NCI-H1105 (cell line): Measurements from ENCODE around the gene RAET1L.
"Not testable (repeated sequence)": the region's sequence is repeated elsewhere in the genome, so short reads cannot be mapped to it uniquely, and the experiment has no call there.

Source experiments
- DNase-seq: peaks from one replicate; lab custom pipeline; 2025; lab: John Stamatoyannopoulos, UW

RAET1L gene

DNA sequence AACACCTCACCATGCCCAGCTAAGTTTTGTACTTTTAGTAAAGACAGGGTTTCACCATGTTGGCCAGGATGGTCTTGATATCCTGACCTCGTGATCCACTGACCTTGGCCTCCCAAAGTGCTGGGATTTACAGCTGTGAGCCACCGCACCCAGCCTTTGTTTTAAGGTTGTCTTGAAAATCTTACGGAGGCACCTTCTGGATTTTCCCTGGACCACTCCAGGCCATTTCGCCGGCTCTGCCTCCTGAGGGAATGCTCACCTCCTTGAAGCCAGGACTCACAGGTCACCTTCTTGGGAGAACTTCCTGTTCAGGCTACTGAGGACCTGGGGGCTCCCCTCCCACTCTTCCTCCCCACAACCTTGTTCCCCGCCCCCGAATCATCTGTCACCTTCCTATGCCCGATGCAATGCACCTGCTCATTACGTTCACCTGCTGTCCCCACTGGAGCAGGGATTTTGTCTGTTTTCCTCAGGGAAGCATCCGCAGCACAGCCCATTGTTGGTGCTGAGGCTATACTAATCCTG lies 19.4 kb upstream of the RAET1L start:
- no peak for DNase-seq

DNA sequence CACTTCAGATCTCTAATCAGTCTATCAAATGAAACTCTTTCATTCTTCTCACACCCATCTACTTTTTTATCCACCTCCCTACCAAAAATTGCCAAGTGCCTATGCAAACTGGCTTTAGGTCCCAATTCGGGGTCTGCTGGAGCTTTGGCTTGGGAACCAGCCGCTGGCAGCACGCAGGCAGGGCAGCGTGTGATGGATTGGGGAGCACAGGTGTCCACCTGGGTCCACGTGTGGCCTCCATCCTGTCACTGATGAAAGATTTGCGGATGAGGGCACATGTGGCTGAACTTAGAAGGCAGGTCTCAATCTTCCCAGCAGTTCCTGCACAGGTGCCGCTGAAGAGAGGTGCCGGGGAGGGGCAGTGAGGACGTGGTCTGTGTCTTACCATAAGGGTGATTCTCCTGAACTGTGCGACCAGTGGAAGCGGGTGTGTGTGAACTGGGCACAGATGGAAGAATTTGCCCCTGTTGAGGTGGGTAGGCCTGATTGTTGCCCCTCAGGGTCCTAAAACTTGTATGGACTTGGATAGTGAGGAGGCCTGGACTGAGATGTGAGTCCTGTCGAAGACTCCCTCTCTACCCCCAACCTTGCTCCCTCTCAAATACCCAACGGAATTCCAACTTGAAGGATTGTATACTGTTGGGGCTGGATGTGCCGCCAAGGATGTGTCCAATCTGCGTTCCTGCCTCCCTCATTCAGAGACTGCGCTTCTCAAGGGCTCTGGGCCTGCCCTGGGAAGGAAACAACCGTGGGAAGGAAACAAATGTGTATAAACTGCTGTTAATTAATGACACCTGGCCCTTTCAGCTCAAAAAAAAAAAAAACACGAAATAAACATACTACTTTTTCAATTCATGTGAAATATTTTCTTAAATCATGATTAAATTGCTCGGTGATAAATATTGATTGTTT lies 18.4 kb upstream of the RAET1L start:
- DNase-seq, result no peak

DNA sequence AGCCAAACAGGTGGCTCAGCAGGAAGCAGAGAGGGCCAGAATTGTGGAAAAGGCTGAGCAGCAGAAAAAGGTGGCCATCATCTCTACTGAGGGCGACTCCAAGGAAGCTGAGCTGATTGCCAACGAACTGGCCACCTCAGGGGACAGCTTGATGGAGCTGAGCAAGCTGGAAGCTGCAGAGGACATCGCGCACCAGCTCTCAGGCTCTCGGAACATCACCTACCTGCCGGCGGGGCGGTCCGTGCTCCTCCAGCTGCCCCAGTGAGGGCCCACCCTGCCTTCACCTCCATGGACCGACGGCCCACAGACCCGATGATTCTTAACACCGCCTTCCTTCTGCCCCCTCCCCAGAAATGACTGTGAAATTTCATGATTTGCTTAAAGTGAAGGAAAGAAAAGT lies 17.8 kb upstream of the RAET1L start:
- DNase-seq, result no peak

DNA sequence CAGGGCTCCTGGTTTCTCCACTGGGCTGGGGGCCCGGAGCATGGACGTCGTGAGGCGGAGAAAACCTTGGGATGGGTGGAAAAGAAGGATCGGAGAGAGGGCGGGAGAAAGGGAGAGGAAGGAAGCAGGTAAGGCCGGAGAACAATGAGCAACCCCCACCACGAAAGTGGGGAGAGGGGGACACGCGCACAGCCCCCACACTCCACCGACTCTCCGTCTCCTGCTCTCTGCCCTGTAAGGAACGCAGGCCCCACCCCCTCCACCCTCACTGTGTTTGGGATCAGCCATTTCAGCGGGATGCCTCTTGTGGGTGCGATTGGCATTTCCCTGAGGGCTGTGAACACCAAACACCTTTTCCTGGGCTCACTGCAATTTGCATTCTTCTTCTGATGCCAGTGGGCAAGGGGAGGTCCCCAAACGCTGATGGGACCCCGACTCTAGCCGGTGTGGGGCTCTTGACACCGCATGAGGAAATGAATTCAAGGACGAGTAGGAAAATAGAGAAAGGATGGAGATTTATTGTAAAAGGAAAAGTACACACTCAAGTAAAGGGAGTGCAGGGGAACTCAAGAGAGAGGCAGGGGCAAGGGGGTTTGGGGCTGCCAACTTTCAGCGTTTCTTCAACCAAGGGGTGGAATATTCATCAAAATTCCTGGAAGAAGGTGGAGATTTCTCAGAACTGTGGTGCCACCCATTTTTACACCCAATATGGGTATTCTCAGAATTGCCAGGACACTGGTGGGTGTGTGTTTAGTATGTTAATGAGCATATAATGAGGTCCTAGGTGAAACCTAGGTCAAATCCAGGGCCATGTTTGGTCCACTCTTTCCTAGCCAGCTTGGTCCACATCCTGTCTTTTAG lies 13.1 kb upstream of the RAET1L start:
- DNase-seq, result no peak

DNA sequence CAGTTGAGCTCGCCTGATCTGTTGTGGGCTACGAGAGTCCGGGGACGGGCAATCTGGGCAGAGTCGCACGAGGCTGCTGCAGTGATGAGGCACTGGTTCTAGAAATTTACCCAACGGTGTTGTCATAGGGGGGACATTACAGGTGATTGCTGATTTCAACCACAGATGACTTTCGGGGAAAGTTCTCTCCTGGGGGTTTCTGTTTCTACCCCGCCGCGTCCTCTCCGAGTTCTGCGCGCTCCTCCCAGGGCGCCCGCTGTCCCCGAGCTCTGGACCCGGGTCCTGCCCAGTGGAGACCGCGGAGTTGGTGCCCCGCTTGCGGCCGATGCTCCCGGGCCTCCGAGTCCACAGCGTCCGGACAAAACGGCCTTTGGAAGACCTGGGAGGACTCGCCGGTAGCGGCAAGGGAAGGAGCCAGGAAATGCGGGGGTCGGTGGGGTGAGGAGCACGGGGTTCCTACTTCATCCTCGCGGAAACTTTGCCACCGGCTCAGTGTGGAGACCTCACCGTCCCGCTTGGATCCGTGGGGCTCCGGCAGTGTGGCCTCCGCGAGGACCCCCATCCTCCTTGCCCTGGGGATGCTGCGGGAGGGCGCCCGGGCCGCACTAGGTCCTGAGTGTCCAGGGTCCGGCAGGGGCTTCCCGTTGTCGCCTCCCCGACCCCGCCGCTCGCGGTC lies 12.3 kb upstream of the RAET1L start:
- no peak for DNase-seq

DNA sequence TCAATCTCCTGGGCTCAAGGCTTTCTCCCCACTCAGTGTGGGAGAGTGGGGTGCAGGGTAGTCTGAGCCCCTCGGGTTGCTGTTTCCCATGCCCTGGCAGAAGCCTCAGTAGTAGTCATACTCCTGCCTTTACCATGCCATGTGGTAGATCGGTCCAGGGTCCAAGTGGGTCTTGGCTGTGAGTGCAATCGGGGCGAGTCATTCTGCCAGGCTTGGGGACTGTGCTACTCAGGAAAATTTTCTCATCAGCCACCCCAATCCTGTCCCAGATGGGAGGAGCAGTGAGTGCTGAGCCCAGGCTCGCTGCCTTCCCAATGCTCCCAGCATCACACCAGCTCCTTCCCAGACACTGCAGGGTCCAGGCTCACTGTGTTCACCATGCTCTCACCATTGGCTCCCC lies 10.7 kb upstream of the RAET1L start:
- no peak for DNase-seq

DNA sequence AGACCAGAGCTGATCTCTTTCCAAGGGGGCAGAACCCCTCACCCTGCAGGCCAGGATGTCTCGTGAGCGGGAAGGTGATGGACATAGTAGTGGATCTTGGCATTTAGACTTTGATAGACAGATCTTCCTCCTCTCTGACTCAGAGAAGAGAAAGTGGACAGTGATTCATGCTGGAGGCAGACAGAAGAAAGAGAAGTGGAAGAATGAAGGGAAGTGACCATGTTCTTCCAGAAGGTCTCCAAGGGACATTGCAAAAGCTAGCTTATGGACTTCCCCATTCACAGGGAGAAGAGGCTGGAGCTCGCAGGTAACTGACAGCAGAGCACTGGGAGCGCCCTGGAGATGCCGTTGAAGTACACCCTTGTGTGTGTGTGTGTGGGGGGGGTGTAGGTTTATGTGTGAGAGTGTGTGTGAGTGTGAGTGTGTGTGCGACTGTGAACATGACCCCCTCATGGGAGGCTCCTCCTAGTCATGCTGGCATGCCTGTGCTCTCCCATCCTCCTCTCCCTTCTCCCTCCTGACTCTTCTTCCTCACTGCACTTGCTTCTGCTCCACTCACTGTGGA lies 8.0 kb upstream of the RAET1L start:
- no peak for DNase-seq

DNA sequence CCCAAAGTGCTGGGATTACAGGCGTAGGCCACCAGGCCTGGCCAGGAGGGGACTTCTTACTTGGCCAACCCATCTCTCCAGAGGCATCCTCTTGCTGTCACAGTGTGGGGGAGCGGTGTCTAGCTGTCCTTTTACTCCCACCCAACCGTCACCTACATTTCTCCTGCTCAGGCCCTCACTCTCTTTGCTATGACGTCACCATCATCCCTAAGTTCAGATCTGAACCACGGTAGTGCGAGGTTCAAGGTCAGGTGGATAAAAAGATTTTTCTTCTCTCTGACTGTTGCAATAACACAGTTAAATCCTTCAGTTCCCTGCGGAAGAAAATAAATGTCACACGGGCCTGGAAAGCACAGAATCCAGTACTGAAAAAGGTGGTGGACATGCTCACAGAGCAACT lies 7.3 kb upstream of the RAET1L start:
- no peak for DNase-seq

DNA sequence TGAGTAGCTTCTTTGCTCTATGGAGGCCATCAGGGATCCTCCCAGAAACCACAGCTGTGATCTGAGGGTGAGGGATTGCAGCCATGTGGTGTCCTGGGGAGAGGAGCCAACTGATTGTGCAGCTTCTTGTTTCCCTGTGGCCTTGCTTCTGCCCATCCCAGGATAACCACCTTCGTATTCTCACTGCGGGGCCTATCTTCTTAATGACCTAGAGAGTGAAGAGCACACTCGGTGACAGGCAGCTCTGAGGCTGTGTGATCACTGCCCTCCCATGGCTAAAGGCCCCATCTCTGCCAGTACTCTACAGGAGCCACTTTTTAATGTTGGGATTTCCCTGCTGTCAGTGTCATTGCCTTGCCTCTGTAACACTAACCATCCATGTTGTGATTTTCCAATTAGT lies 5.3 kb upstream of the RAET1L start:
- no peak for DNase-seq

DNA sequence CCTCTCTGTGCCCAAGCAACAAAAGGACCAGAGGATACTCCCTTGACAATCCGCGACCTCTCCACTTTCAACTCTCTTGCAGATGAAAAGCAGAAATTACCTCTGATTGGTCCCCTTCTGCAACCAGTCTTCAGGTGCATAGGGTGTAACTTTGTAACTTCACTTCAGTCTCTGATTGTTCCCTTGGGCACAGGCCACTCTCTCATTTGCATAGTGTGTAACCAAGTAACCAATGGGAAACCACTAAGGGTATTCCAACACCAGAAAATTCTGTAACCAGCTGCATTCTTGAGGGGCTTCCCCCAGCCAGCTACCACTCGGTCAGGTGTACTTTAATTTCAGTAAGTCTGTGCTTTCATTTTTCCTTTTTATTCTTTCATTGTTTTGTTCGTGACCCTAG lies 4.4 kb upstream of the RAET1L start:
- no peak for DNase-seq

DNA sequence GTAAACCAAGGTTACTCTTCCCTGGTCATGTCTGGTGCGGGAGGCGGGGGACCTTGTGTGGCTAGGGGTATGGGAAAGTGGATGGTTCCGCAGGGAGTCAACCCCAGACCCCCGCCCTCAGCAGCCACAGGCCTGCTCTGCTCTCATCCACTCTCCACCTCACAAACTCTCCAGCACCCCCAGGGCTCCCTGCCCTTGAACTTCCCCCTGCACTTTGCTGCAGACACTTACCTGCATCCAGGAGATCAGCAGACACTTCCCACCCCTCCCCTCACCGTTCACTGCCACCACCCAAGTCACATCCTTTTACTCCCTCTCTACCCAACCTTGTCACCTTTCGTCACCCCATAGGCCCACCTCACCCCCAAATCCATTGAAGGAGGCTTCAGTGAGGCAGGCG lies 3.9 kb upstream of the RAET1L start:
- no peak for DNase-seq

DNA sequence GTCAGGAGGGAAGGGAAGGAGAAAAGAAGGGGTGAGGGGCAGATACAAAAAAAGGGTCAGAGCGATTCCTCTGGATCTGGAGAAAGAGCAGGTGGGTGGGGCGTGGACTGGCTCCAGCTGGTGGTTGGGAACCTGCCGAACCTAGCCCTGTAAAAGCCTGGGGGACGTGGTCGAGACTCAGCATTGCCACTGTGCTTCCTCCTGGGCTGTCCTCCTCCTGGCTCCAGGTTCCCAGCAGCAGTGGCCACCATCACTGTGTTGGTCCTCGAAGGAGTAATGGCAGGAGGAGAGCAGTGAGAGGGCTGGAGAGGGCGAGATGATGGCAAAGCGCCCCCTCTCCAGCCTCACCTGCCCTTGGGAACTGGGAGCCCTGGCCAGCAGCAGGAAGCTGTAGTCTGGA lies 3.5 kb upstream of the RAET1L start:
- no peak for DNase-seq

DNA sequence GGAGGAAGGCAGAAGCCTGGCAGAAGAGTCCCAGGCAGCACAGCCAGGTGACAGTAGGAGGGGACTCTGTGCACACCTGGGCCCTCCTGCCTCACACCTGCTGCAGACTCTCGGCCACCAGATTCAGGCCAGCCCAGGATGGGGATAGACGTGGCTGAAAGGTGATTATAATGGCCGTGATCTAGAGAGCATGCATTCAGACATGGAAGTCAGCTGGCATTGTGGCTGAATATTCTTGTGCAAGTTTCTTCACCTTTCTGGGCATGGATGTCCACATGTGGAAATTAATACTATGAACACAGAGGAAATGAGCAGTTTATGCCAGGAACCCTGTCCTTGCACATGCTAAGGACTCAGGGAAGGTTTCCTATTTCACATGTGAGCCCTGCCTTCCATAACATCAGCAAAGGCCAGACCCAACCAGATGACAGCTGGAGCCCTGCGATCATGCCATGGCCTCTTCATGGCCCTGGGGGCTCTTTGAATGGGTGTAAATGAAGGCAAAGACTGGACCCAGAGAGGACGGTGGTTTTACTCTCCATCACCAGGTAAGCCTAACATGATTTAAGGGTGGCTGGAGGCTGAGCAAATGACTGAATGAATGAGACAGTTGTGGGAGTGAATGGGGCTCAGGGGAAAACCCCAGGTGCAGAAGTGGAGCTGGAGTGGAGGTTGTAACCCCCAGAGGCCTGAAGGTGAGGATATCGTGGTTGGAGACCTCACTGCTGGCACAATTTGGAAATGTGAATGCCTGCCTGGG lies 2.7 kb upstream of the RAET1L start:
- DNase-seq, result no peak

DNA sequence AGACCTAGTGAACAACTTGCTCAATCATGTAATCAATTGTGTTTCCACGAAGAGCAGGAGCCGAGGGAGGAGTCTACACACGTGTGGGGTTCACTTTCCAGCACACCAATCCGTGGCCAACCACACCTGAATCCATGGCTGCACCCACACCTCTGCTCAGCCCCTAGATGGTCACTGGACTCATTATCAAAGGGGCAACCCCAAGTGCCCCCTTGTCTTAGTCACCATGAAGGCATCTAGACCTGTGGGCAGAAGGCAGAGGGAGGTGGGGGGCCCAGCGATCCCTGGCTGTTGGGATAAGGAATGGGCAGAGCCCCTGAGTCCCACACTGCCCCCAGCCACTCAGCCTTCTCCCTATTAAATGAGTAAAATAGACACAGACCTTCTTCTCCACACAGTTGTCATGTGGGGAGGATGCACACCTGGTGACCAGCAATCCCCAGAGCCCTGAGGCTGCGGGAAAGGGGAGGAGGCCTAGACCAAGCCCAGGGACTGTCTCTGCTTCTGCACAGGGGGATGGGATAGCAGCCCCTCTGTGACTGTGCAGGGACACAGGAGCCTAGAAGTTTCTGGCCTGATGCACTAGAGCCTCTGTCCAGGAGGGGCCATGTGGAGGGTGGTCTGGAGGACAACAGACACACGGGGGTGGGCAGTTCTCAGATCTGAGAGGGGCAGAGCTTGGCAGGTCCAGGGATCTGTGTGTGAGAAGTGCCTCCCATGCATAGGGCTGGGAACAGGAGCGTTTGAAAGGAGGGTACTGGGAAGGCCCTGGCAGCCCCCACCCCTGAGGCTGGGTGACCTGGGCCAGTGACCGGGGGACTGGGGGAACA lies 1.9 kb upstream of the RAET1L start:
- no peak for DNase-seq

DNA sequence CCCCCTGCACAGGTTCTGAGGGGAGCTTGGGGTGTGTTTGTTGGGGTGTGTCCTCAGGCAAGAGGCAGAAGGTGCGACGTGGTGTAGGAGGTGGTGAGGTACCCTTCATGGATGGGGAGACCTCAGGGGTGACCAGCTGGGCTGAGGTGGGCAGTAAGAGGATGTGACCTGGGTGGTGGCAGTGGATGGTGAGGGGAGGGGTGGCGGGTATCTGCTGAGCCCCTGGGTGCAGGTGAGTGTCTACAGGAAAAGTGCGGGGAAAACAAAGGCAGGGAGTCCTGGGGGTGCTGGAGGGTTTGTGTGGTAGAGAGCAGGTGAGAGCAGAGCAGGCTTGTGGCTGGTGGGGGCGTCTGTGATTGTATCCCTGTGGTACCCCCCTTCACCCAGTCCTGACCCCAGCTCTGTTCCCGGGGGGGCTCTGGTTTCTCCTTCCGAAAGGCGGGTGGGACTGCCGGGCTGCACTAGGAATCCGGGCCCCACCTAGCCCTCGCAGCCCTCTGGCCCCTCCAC lies 631 bp downstream of the RAET1L start:
- no peak for DNase-seq

DNA sequence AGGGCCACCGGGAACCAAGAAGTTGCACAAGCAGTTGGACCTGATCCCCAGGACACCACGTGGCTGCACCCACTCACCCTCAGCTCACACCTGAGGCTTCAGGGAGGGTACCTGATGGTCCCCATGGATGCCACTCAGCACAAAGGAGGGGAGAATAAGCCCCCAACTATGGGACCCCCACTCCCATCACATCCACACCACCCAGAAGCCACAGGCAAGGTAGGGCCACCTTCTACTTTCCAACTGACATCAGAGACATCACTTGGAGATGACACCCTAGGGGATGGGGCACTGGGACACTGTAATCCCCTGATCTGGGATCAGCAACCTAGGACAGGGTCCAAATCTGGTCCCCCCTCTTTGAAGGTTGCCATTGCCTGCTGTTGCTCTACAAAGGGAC lies 1.3 kb downstream of the RAET1L start:
- not testable (repeated sequence) for DNase-seq

DNA sequence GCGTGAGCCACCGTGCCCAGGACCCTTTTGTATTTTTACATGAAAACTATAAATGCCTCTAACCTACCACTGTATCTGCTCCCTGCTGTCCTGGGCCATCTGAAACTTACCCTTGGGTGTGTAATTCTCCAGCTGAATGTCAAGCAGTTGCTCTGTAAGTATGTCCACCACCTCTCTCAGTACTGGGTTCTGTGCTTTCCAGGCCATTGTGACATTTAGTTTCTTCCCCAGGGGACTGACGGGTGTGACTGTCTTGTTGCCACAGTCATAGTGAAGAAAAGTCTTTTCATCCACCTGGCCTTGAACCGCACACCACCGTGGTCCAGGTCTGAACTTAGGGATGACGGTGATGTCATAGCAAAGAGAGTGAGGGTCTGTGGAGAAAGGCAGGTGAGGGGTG lies 3.5 kb downstream of the RAET1L start:
- DNase-seq, result not testable (repeated sequence)

DNA sequence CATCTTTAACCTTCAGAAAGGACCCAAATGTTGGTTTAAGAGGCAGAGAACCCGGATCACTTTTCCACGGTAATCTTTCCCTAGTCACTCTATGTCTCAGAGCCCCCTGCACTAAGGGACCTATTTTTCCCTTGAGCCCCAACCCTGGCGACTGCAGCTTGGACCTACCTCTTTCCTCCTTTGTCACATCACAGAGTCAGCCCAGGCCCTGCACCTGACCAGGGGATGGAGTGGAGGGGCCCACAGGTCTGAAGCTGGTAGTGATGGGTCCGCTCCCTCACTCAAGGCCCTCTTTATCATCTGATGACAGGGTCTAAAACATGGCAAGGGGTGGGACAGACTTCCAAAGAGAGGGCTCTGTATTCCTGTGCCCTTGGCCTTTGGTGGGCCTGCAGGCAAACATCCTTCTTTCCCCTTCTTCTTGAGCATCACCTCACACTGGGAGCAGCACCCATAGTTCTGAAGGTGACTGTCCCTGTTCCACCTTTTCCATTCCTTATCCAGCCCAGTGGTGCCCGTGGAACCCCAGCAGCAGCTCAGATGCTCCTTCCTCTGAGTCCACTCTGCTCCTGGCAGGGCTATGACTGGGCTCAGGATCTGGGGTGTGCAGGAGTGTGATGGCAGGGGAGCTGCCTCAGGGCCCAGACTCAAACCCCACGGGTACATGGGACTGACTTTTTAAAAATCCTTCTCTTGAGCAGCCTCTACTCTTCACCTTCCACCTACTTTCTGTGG lies 6.3 kb downstream of the RAET1L start:
- no peak for DNase-seq

DNA sequence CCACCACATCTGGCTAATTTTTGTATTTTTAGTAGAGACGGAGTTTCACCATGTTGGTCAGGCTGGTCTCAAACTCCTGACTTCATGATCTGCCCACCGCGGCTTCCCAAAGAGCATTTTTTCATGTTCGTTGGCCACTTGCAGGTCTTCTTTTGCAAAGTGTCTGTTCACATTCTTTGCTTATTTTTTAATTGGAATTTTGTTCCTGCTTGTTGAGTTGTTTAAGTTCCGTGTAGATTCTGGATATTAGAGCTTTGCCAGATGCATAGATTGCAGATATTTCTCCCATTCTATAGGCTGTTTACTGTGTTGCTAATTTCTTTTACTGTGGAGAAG lies 8.2 kb downstream of the RAET1L start:
- not testable (repeated sequence) for DNase-seq
